HG02678 (cell line): ENCODE results near the gene CTNND2.

ENCODE experiments used
- ATAC-seq: cut with Tn5 transposase; IDR thresholded peaks from one replicate; pipeline ENCODE4 v1.9.1; 2021; ENCODE audit warnings: mild to moderate bottlenecking, moderate library complexity; ENCODE audit not compliant: unreplicated experiment

The CTNND2 gene

GRCh38 chr5:11397549-11397948, 506.7 kb downstream of the CTNND2 start:
- ATAC-seq = no peak

- no peak for ATAC-seq
Observed at GRCh38 chr5:11396917-11397316, 507.3 kb downstream of the CTNND2 start.

GRCh38 chr5:11394933-11395332, 509.3 kb downstream of the CTNND2 start:
- ATAC-seq = no peak

- ATAC-seq = no peak
Observed at GRCh38 chr5:11390291-11390767, 513.9 kb downstream of the CTNND2 start.

GRCh38 chr5:11387382-11387781, 516.9 kb downstream of the CTNND2 start:
- ATAC-seq = no peak

GRCh38 chr5:11386398-11386797, 517.8 kb downstream of the CTNND2 start:
- ATAC-seq = no peak

GRCh38 chr5:11385901-11386293, 518.3 kb downstream of the CTNND2 start:
- ATAC-seq = no peak

GRCh38 chr5:11385251-11385900, 518.9 kb downstream of the CTNND2 start:
- ATAC-seq = no peak

- no peak for ATAC-seq
Observed at GRCh38 chr5:11384441-11385250, 519.6 kb downstream of the CTNND2 start.

- ATAC-seq = no peak
Observed at GRCh38 chr5:11383506-11384095, 520.6 kb downstream of the CTNND2 start.

- no peak for ATAC-seq
Observed at GRCh38 chr5:11378461-11378860, 525.8 kb downstream of the CTNND2 start.

- no peak for ATAC-seq
Observed at GRCh38 chr5:11377896-11378295, 526.4 kb downstream of the CTNND2 start.

- no peak for ATAC-seq
Observed at GRCh38 chr5:11372191-11372590, 532.1 kb downstream of the CTNND2 start.

- no peak for ATAC-seq
Observed at GRCh38 chr5:11371021-11371420, 533.2 kb downstream of the CTNND2 start.

GRCh38 chr5:11364531-11364930, 539.7 kb downstream of the CTNND2 start:
- no peak for ATAC-seq

- no peak for ATAC-seq
Observed at GRCh38 chr5:11363631-11364178, 540.5 kb downstream of the CTNND2 start.

GRCh38 chr5:11361768-11362167, 542.5 kb downstream of the CTNND2 start:
- ATAC-seq = no peak

- no peak for ATAC-seq
Observed at GRCh38 chr5:11357928-11358327, 546.3 kb downstream of the CTNND2 start.

- ATAC-seq = no peak
Observed at GRCh38 chr5:11355491-11355890, 548.8 kb downstream of the CTNND2 start.

- ATAC-seq = no peak
Observed at GRCh38 chr5:11346336-11346735, 557.9 kb downstream of the CTNND2 start.

GRCh38 chr5:11335881-11336760, 568.1 kb downstream of the CTNND2 start:
- no peak for ATAC-seq
